ENCODE measurements around the gene CHD5.

The CHD5 gene

GRCh38 chr1:6176779-6177178 is 3.3 kb downstream of the CHD5 start:
- FAIRE-seq (no peak), DNase-seq (ENCODE audit: insufficient read length, low spot score) (no peak)

GRCh38 chr1:6175411-6175828 is 4.7 kb downstream of the CHD5 start:
- DNase-seq (ENCODE audit: insufficient read length, low spot score) (no peak), FAIRE-seq (peak; percentile 46)

- DNase-seq (ENCODE audit: insufficient read length, low spot score) = no peak
- FAIRE-seq = peak; percentile 83
Measured at GRCh38 chr1:6174621-6175410, 5.3 kb downstream of the CHD5 start.

GRCh38 chr1:6172549-6172948 is 7.6 kb downstream of the CHD5 start:
- DNase-seq (ENCODE audit: insufficient read length, low spot score) (no peak), FAIRE-seq (no peak)

GRCh38 chr1:6171548-6172124 is 8.5 kb downstream of the CHD5 start:
- FAIRE-seq = no peak
- DNase-seq (ENCODE audit: insufficient read length, low spot score) = no peak

DNA sequence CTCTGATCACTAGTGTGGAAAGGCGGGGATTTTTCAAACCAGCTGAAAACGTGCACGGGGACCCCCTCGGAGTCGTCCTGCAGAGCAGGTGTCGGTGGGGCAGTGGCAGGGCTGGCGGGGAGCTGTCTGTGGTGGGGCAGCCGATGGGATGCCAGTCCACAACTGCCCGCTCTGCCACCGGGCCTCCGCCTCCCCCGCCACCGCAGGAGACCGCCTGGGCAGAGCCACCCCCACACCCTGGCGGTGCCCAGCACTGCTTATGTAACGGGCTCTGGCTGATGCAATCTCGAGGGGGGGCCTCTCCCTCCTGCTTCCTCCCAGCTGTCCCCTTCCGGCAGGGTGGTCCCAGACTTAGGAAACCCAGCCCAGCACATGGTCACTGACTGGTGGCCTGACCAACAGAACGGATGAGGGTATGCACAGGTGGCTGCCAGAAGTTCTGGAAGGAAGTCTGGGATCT is 9.3 kb downstream of the CHD5 start:
- DNase-seq (ENCODE audit: insufficient read length, low spot score) = no peak
- no peak for FAIRE-seq

DNA sequence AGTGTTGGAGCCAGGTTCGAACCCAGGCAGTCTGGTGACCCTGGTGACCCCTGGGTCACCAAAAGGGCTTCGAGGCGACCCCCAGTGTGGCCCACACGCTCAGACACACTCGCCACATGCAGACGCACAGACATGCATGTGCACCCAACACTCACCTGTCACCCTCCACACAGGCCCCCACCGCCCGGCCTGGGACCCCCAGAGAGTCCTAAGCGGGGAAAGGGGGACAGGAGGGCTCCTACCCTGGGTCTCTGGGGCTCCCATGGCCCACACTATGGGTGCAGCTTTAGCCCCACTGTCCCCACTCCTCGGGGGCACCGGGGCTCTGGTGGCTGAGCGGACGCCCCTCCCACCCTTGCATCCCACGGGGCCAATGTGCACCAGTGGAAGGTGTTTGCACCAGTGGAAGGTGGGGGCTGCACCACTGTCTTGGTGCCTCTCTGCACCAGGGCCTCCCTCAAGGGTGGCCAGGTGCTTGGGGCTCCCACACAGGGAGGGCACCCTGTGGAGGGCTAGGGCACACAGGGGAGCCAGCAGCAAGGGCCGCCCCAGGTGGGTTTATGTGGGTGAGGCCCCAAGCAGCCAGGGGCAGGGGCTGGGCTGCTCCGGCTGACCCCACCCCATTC is 9.9 kb downstream of the CHD5 start:
- no peak for FAIRE-seq
- DNase-seq (ENCODE audit: insufficient read length, low spot score) = no peak

GRCh38 chr1:6168947-6169586 is 11.1 kb downstream of the CHD5 start:
- FAIRE-seq = no peak
- DNase-seq (ENCODE audit: insufficient read length, low spot score) = no peak

GRCh38 chr1:6167391-6168303 is 12.5 kb downstream of the CHD5 start:
- DNase-seq (ENCODE audit: insufficient read length, low spot score) = no peak
- FAIRE-seq = no peak

GRCh38 chr1:6166655-6167390 is 13.3 kb downstream of the CHD5 start:
- no peak for FAIRE-seq

DNA sequence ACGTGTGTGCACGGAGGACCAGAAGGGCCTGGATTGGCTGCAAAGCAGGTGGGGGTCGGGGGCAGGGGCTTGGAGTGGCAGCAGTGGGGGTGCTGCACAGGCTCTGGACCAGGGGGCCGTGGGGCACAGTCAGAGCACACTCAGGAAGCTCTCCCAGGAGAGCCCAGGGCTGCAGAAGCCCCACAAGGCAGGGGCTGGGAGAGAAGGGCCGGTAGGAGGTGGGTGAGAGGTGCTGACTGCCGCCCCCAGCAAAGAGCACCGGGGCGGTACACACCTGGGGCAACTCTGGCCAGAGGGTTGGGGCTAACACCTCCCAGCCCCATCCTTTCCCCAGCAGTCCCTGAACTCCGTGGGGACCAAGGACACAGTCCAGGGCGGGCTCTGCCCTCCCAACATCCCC is 13.9 kb downstream of the CHD5 start:
- no peak for DNase-seq (ENCODE audit: insufficient read length, low spot score)
- no peak for FAIRE-seq

More at GRCh38 chr1:6166655-6167390, 13.3 kb downstream of the CHD5 start:
- no peak for DNase-seq (ENCODE audit: insufficient read length, low spot score)

DNA sequence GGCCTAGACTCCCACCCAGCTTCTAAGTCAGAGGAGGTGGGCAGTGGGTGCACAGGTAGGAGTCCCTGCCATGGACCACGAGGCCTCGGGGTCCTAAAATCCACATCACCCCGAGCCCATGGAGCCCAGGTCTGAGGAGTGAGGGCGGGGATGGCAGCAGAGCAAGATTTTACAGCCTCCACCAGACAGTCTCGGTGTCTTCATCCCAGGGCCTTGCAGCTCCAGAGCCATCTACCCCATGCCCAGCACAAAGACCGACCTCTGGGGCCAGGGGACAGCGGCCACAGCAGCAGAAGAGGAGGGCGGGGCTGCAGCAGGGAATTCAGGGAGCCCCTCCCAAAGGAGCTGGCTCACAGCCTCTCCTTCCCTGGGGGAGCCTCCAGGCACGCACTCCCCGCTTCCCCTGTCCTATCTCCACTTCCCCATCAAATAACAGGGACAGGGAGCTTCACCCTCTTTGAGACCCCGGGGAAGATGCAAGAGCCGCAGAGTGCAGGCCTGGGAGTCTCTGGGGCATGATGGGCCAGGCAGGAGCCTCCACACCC is 14.6 kb downstream of the CHD5 start:
- FAIRE-seq (no peak), DNase-seq (ENCODE audit: insufficient read length, low spot score) (no peak)

- DNase-seq (ENCODE audit: insufficient read length, low spot score) (no peak), FAIRE-seq (no peak)
Measured at GRCh38 chr1:6165027-6165426, 15.1 kb downstream of the CHD5 start.

- no peak for FAIRE-seq
- no peak for DNase-seq (ENCODE audit: insufficient read length, low spot score)
Measured at GRCh38 chr1:6163973-6164617, 16.0 kb downstream of the CHD5 start.

DNA sequence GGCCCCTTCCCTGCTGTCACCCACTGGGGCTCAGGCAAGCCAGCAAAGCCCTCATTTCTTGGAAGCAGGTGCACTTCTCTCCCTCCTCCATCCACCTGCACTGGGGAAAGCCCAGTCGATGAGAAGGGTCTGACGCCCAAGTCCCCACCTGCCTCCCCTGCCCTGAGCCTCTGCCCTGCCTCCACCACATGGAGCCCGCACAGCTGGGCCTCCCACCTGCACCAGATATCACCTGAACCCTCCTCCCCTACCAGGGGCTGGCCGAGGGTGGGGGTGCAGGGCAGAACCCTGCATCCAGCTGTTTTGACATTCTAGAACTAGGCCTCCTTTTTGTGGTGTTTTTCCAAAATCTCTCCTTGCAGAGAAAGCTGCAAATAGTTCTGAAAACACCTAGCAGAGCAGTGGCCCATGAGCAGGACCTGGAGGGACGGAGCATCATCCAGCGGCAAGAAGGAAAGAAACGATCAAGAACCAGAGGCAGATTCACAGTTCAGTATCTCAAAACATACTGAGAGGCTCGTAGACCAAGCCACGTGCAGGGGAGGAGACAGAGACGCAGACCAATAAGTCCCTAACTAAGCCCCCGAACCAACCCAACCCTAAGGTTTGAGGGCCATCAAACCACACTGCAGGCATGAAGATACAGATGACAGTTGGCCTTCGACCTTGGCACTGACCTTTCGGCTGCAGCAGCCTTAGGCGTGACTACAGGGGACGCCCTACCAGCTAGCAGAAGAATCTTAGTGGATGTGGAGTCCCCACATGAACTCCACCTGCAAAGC is 16.7 kb downstream of the CHD5 start:
- no peak for DNase-seq (ENCODE audit: insufficient read length, low spot score)
- FAIRE-seq = no peak

GRCh38 chr1:6162773-6163172 is 17.3 kb downstream of the CHD5 start:
- no peak for FAIRE-seq

DNA sequence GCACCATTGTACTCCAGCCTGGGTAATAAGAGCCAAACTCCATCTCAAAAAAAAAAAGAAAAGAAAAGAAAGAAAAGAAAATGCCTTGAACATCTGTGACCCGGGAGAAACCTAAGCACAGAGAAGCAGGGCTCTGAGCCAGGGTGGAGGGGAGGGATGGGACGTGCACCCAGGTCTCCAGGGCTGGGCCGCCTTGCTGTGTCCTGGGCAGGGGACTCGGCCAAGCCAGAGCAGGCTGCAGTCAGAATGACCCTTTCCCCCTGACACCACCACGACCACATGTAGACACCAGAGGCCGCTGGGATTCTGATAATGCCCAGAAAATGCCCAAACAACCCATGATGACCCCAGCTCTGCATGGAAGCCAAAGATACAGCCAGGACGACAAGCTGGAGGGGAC is 17.8 kb downstream of the CHD5 start:
- no peak for DNase-seq (ENCODE audit: insufficient read length, low spot score)
- no peak for FAIRE-seq

More at GRCh38 chr1:6162773-6163172, 17.3 kb downstream of the CHD5 start:
- DNase-seq (ENCODE audit: insufficient read length, low spot score) = no peak

DNA sequence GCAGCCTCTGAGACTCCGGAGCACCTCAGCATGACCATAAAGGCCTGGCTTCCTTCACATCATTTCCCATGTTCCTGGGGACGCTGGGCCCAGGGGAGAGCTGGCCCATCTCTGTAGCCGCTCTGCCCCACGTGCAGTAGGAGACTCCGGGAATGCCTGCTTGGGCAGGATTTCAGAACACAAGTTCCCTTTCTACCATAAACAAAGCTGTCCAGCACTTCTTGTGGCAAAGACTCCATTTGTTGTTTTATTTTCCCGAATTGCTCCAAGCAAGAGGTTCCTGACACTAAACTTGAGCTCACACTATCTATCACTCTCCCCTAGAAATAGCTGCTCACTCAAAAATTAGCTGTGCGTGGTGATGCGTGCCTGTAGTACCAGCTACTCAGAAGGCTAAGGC is 21.9 kb downstream of the CHD5 start:
- FAIRE-seq (no peak), DNase-seq (ENCODE audit: insufficient read length, low spot score) (no peak)

Data from HTR-8/SVneo (cell line).